ENCODE data around the gene GPANK1. TPM values are rescaled to one million over a fixed set of nuclear protein-coding genes. Genes with fewer than 3 reads are reported as not detected.

The GPANK1 gene
- total and polyA plus RNA-seq, 9 of the 15 experiments (the other 6 are each of a cell fraction or from before 2014, with no cell fraction given), result 32.2 to 111 (median 46.3) TPM

DNA sequence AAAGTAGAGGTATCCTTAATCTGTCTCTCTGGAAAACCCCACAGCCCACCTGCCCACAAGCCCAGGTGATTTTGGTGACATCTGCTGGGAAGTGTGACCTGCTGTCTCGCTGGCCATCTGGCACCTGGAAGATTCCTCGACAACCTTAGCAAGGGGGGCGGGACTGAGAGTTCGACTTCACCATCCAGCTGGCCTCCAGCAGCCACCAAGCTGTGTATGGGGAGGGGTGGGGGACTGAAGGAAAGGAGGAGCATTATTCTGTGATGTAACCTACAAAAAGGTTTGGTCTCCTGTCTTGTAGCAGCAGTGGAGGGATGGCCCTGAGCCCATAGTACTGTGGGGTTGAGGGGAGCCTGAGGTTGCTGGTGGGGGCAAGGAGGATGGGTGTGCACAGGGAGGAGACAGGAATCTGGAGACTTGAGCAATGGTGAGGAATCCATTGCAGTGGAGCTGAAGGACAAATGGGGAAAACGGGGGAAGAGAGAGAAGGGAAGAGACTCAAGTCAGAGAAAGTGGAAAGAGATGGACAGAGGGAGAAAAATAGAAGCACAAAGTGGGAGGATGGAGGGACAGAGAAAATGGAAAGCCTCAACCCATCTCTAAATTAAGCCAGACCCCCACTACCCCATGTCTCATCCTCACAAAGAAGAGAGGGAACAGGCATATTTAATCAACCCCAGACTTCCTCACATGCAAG lies 45.9 kb upstream of the GPANK1 start:
- no peaks in the 10 kb centered on the region for H3K9me1 ChIP-seq (ENCODE audit: control insufficient read depth, insufficient read depth, low read length)
- H3K36me3 ChIP-seq (ENCODE audit: control insufficient read depth, insufficient read depth, low read length), result no peaks in the 10 kb centered on the region
- BruUV-seq (replicated peaks), result no TSS peak
- CTCF ChIA-PET (ENCODE audit: low intra/inter-chr PET ratio), result no interaction called here
- H3K27me3 ChIP-seq (ENCODE audit: control insufficient read depth in 2 of 2, insufficient read depth in 2 of 2, low read length in 2 of 2), result no peaks in the 10 kb centered on the region
- ATAC-seq (peak; percentile 13), DNase-seq (ENCODE audit: extremely low read depth in 1 of 4, low spot score in 3 of 4) (no peak), FAIRE-seq (no peak)
- POLR2A ChIA-PET, result interaction anchor here (0.6 to 12.4 kb wide), 9 partner anchors 7 to 261 kb away, joined by 3 to 223 read pairs (median 4); partner anchors contain the start of genes ABHD16A, DDAH2, DXO and GPANK1
- H3K9me3 ChIP-seq (replicated peaks; ENCODE audit: control insufficient read depth, insufficient read depth, low read depth, low read length), result no peaks in the 10 kb centered on the region
- 29% methylated on average over 5 of the region's 5 CpGs for WGBS (ENCODE audit: insufficient coverage, low coverage, missing lambda C conversion rate)
- peak overlapping the region; percentile 58 for H2AFZ ChIP-seq (ENCODE audit: low read depth, low read length)
- in situ Hi-C loops (cut with MboI), result no loop called here
- peak overlapping the region in 1 of 2 experiments; percentile 73; a peak in 1 of 4 replicates for H3K9ac ChIP-seq (ENCODE audit: insufficient read depth in 1 of 2, low read depth in 2 of 2, low read length in 2 of 2)
- peak overlapping the region; percentile 9; the same call in 1 of the 2 replicates for H3K4me2 ChIP-seq (ENCODE audit: insufficient read depth, low read length)
- no peaks in the 10 kb centered on the region for H3K79me2 ChIP-seq (ENCODE audit: control insufficient read depth, insufficient read depth, low read length)
- H3K4me1 ChIP-seq (replicated peaks in 1 of 2; ENCODE audit: control insufficient read depth in 2 of 2, insufficient read depth in 2 of 2, low read length in 2 of 2), result peaks cover 35 to 49% of the 10 kb centered on the region in 2 experiments
- no peak overlapping the region for H3K4me3 ChIP-seq
- intact Hi-C loops (cut with micrococcal nuclease), result no loop called here
- H3K27ac ChIP-seq (ENCODE audit: extremely low read depth, low read depth, low read length), result no peak overlapping the region
- no peaks in the 10 kb centered on the region for H4K20me1 ChIP-seq (replicated peaks; ENCODE audit: control insufficient read depth, insufficient read depth, low read length)
- TF ChIP-seq NONO (IDR thresholded peaks at IDR 0.05; ENCODE audit: low read depth in 2 of 2, low read length in 1 of 2), result no peak
- TF ChIP-seq ELF4 (CRISPR knock-in tag; IDR thresholded peaks at IDR 0.05), result peak; percentile 70; the same call in 1 of the 2 replicates
- no peak for TF ChIP-seq NR3C1 (CRISPR knock-in tag; IDR thresholded peaks at IDR 0.05)
- TF ChIP-seq NBN (IDR thresholded peaks at IDR 0.05; ENCODE audit: low read depth), result no peak
- TF ChIP-seq, protein P1, sequence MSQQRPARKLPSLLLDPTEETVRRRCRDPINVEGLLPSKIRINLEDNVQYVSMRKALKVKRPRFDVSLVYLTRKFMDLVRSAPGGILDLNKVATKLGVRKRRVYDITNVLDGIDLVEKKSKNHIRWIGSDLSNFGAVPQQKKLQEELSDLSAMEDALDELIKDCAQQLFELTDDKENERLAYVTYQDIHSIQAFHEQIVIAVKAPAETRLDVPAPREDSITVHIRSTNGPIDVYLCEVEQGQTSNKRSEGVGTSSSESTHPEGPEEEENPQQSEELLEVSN (IDR thresholded peaks at IDR 0.05; ENCODE audit: borderline replicate concordance in 1 of 2, extremely low read depth in 1 of 2, insufficient read depth in 1 of 2, insufficient read length in 1 of 2, low read depth in 1 of 2, low read length in 1 of 2, poor library complexity in 1 of 2, severe bottlenecking in 1 of 2), result no peak
- TF ChIP-seq KAT8 (IDR thresholded peaks at IDR 0.05; ENCODE audit: low read depth), result no peak
- no peak for TF ChIP-seq TCF7L2 (IDR thresholded peaks at IDR 0.05; ENCODE audit: low read depth, low read length)
- TF ChIP-seq, protein P2, sequence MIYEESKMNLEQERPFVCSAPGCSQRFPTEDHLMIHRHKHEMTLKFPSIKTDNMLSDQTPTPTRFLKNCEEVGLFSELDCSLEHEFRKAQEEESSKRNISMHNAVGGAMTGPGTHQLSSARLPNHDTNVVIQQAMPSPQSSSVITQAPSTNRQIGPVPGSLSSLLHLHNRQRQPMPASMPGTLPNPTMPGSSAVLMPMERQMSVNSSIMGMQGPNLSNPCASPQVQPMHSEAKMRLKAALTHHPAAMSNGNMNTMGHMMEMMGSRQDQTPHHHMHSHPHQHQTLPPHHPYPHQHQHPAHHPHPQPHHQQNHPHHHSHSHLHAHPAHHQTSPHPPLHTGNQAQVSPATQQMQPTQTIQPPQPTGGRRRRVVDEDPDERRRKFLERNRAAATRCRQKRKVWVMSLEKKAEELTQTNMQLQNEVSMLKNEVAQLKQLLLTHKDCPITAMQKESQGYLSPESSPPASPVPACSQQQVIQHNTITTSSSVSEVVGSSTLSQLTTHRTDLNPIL (CRISPR knock-in tag; IDR thresholded peaks at IDR 0.05), result no peak
- TF ChIP-seq JUND (IDR thresholded peaks at IDR 0.05; ENCODE audit: borderline replicate concordance, low read depth, low read length), result no peak
- TF ChIP-seq JUND (tag; IDR thresholded peaks at IDR 0.05; ENCODE audit: borderline replicate concordance, low read depth, low read length), result no peak
- TF ChIP-seq, protein P3, sequence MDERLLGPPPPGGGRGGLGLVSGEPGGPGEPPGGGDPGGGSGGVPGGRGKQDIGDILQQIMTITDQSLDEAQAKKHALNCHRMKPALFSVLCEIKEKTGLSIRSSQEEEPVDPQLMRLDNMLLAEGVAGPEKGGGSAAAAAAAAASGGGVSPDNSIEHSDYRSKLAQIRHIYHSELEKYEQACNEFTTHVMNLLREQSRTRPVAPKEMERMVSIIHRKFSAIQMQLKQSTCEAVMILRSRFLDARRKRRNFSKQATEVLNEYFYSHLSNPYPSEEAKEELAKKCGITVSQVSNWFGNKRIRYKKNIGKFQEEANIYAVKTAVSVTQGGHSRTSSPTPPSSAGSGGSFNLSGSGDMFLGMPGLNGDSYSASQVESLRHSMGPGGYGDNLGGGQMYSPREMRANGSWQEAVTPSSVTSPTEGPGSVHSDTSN (CRISPR knock-in tag; IDR thresholded peaks at IDR 0.05; ENCODE audit: low read depth), result no peak
- TF ChIP-seq, protein P3 (tag; conservative IDR thresholded peaks at IDR 0.05; ENCODE audit: low read depth), result no peak
- no peak for TF ChIP-seq SP1 (CRISPR knock-in tag; IDR thresholded peaks at IDR 0.05)
- TF ChIP-seq PHB2 (IDR thresholded peaks at IDR 0.05; ENCODE audit: low read depth), result 0 out of 2 replicates have a peak, but pooled peaks have one; percentile 38
- TF ChIP-seq, protein P4, sequence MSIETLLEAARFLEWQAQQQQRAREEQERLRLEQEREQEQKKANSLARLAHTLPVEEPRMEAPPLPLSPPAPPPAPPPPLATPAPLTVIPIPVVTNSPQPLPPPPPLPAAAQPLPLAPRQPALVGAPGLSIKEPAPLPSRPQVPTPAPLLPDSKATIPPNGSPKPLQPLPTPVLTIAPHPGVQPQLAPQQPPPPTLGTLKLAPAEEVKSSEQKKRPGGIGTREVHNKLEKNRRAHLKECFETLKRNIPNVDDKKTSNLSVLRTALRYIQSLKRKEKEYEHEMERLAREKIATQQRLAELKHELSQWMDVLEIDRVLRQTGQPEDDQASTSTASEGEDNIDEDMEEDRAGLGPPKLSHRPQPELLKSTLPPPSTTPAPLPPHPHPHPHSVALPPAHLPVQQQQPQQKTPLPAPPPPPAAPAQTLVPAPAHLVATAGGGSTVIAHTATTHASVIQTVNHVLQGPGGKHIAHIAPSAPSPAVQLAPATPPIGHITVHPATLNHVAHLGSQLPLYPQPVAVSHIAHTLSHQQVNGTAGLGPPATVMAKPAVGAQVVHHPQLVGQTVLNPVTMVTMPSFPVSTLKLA (conservative IDR thresholded peaks at IDR 0.05), result no peak
